Measurements from ENCODE around the gene PDIA2.

- TF ChIP-seq POLR2A (IDR thresholded peaks at IDR 0.05): no peak
- TF ChIP-seq CTCF (IDR thresholded peaks at IDR 0.05): no peak
Measured at GRCh38 chr16:296806-297510, 14.0 kb downstream of the PDIA2 start.

Measured in uterus (tissue), 2 donors.